ENCODE results near the gene AXIN2.

- TF ChIP-seq CTCF (tag by site-specific recombination; IDR thresholded peaks at IDR 0.05): no peak
- no peak for TF ChIP-seq HOXA7 (CRISPR knock-in tag; IDR thresholded peaks at IDR 0.05; ENCODE audit: borderline replicate concordance)
- no peak for TF ChIP-seq GLIS2 (tag by site-specific recombination; IDR thresholded peaks at IDR 0.05)
- TF ChIP-seq ZNF621 (tag by site-specific recombination; IDR thresholded peaks at IDR 0.05): no peak
- TF ChIP-seq GLIS1 (tag by site-specific recombination; IDR thresholded peaks at IDR 0.05): no peak
- TF ChIP-seq ZBTB8A (tag by site-specific recombination; IDR thresholded peaks at IDR 0.05): no peak
- TF ChIP-seq REST (tag by site-specific recombination; IDR thresholded peaks at IDR 0.05): no peak
- TF ChIP-seq ZNF140 (tag by site-specific recombination; IDR thresholded peaks at IDR 0.05): no peak
- no peak for TF ChIP-seq ZNF510 (tag by site-specific recombination; IDR thresholded peaks at IDR 0.05; ENCODE audit: insufficient replicate concordance)
- TF ChIP-seq BCL6B (tag by site-specific recombination; IDR thresholded peaks at IDR 0.05): no peak
- TF ChIP-seq KLF8 (tag by site-specific recombination; IDR thresholded peaks at IDR 0.05): no peak
- no peak for TF ChIP-seq ZNF274 (IDR thresholded peaks at IDR 0.05; ENCODE audit: low read length)
- TF ChIP-seq ZNF274 (tag by site-specific recombination; IDR thresholded peaks at IDR 0.05; ENCODE audit: borderline replicate concordance): no peak
- TF ChIP-seq PATZ1 (tag by site-specific recombination; IDR thresholded peaks at IDR 0.05): no peak
Measured at GRCh38 chr17:65553646-65554552, 7.5 kb downstream of the AXIN2 start.
